GM13977 (cell line): Measurements from ENCODE around the gene CST9.
"Not testable (repeated sequence)": the region's sequence is repeated elsewhere in the genome, so short reads cannot be mapped to it uniquely, and the experiment has no call there.

Source experiments
- DNase-seq: peaks from one replicate; pipeline ENCODE4 v3.0.0; 2012; ENCODE audit warnings: low spot score
- CTCF ChIP-seq: IDR thresholded peaks from 2 replicates; pipeline ENCODE4 v1.5.1; 2012; ENCODE audit warnings: mild to moderate bottlenecking, control low read depth; ENCODE audit not compliant: insufficient read depth; ENCODE audit errors: extremely low read depth, missing control alignments
- in situ Hi-C: fragments of 300-500 bp; cut with MboI; formaldehyde crosslinking; loops from one replicate; pipeline ENCODE4 v1.12.0; 2022; ENCODE audit warnings: low sequenced_read_pairs, low pct_unique_long_range_greater_than_20kb, mixed read lengths, inconsistent platforms; ENCODE audit not compliant: unreplicated experiment

CST9 gene

GRCh38 chr20:23638309-23638708 lies 32.6 kb upstream of the CST9 start:
- no peak for DNase-seq
- TF ChIP-seq CTCF, result no peak
- in situ Hi-C loops, result no loop called here

- DNase-seq, result peak; percentile 87
- no peak for TF ChIP-seq CTCF
- in situ Hi-C loops, result no loop called here
These were observed 31.8 kb upstream of the CST9 start, which contains the start of gene CST3 for GRCh38 chr20:23637282-23638221. Gene CST3 (minus strand): TSS chr20:23637955. CDS start chr20:23637862, 93 bp downstream.

GRCh38 chr20:23636908-23637281 lies 31.2 kb upstream of the CST9 start:
- DNase-seq, result no peak
- in situ Hi-C loops, result no loop called here
- TF ChIP-seq CTCF, result no peak

GRCh38 chr20:23636182-23636907 lies 30.6 kb upstream of the CST9 start:
- in situ Hi-C loops, result no loop called here
- DNase-seq, result no peak
- no peak for TF ChIP-seq CTCF

- DNase-seq, in situ Hi-C loops: not testable (repeated sequence)
These were observed 30.0 kb upstream of the CST9 start for GRCh38 chr20:23635768-23636090.

GRCh38 chr20:23634985-23635767 lies 29.5 kb upstream of the CST9 start:
- TF ChIP-seq CTCF, result no peak
- in situ Hi-C loops, result no loop called here
- no peak for DNase-seq
